HCT116 (cell line): ENCODE data around the gene FAM50B. TPM values are rescaled to one million over a fixed set of nuclear protein-coding genes. Genes with fewer than 3 reads are reported as not detected.

Source experiments
- ATAC-seq: fragments of 200-7000 bp; cut with Tn5 transposase; 2 replicates; pipeline ENCODE4 v1.9.1; 2020; ENCODE audit warnings: mild to moderate bottlenecking, moderate library complexity
- BruUV-seq: library from RNA; stranded (reverse); fragments of 400-500 nt; replicated peaks from 2 replicates; lab custom pipeline; 2021; lab: Mats Ljungman, UMichigan
- CTCF ChIA-PET: fragments of 300-600 bp; sonication (Branson Sonifier 250); formaldehyde crosslinking; loops from one replicate; lab custom pipeline; 2021; ENCODE audit warnings: antibody characterized with exemption; lab: Charles Lee
- POLR2A ChIA-PET: fragments of 300-600, 350-600 bp; sonication (Branson Sonifier 250); formaldehyde crosslinking; loops from one replicate; lab custom pipeline; 2021; ENCODE audit warnings: antibody characterized with exemption; lab: Charles Lee
- RAD21 ChIA-PET, 2 experiments: fragments of 300-600 bp; sonication (Branson Sonifier 250); formaldehyde crosslinking; loops; one replicate each; lab custom pipeline; 2023; ENCODE audit warnings: low total read pairs in 2 of 2; ENCODE audit not compliant: uncharacterized antibody in 2 of 2, unreplicated experiment in 2 of 2, low non-redundant PET in 1 of 2; lab: Charles Lee
- DNase-seq: peaks from one replicate; pipeline ENCODE4 v3.0.0-alpha.2; 2010; ENCODE audit warnings: low read depth, low spot score
- H2AFZ ChIP-seq: fragments of 200-600 bp; shearing (Covaris generic), sonication (generic); 2 replicates; pipeline ENCODE4 v1.6.1; 2017; ENCODE audit warnings: low read depth, mixed run types, mixed read lengths, antibody characterized with exemption, low read length; ENCODE audit not compliant: poor library complexity, severe bottlenecking
- H3K27ac ChIP-seq: 2 replicates; pipeline ENCODE4 v1.5.1; 2012; ENCODE audit warnings: low read depth, low read length
- H3K27me3 ChIP-seq: fragments of 200-600 bp; sonication (generic); 2 replicates; pipeline ENCODE4 v1.6.1; 2016; ENCODE audit warnings: mixed run types, low read length, mixed read lengths; ENCODE audit not compliant: insufficient read depth
- H3K36me3 ChIP-seq, 2 experiments: fragments of 200-500 bp in 1 of 2; fragments of 200-600 bp in 1 of 2; sonication (Bioruptor generic) in 1 of 2; sonication (generic) in 1 of 2; 2 replicates each; pipeline versions ENCODE4 v1.5.1 to v1.6.1; 2014 to 2016; ENCODE audit warnings: low read length in 2 of 2, inconsistent platforms in 1 of 2, mixed read lengths in 1 of 2, mixed run types in 1 of 2; ENCODE audit not compliant: insufficient read depth in 2 of 2, control insufficient read depth in 1 of 2
- H3K4me1 ChIP-seq, 2 experiments: fragments of 200-600 bp in 1 of 2; sonication (generic) in 1 of 2; 2 replicates each; pipeline versions ENCODE4 v1.5.1 to v1.6.1; 2012 to 2017; ENCODE audit warnings: low read length in 2 of 2, inconsistent platforms in 1 of 2, mild to moderate bottlenecking in 1 of 2, mixed read lengths in 1 of 2, mixed run types in 1 of 2, moderate library complexity in 1 of 2; ENCODE audit not compliant: insufficient read depth in 2 of 2, control insufficient read depth in 1 of 2
- H3K4me2 ChIP-seq: fragments of 200-600 bp; sonication (generic); 2 replicates; pipeline ENCODE4 v1.6.1; 2017; ENCODE audit warnings: mixed run types, low read length, mixed read lengths
- H3K4me3 ChIP-seq, 2 experiments: fragments of 200-600 bp in 1 of 2; sonication (generic) in 1 of 2; replicated peaks in 1 of 2; 2 replicates each; pipeline ENCODE4 v1.5.1; 2011 to 2016; ENCODE audit warnings: low read length in 2 of 2, control low read depth in 1 of 2, low read depth in 1 of 2, mild to moderate bottlenecking in 1 of 2, mixed read lengths in 1 of 2, mixed run types in 1 of 2
- H3K79me2 ChIP-seq: fragments of 200-600 bp; sonication (generic); 2 replicates; pipeline ENCODE4 v1.6.1; 2017; ENCODE audit warnings: mild to moderate bottlenecking, mixed run types, low read length, moderate library complexity, mixed read lengths; ENCODE audit not compliant: insufficient read depth
- H3K9ac ChIP-seq: fragments of 200-600 bp; sonication (generic); 2 replicates; pipeline ENCODE4 v1.6.1; 2016; ENCODE audit warnings: low read length, mixed read lengths
- H3K9me2 ChIP-seq: fragments of 200-600 bp; sonication (generic), shearing (Covaris generic); 2 replicates; pipeline ENCODE4 v1.6.1; 2017; ENCODE audit warnings: mixed run types, mild to moderate bottlenecking, moderate library complexity; ENCODE audit not compliant: insufficient read depth
- H3K9me3 ChIP-seq, 2 experiments: fragments of 200-500 bp in 1 of 2; fragments of 200-600 bp in 1 of 2; sonication (Bioruptor generic) in 1 of 2; sonication (generic) in 1 of 2; 2 replicates each; pipeline ENCODE4 v1.6.1; 2014 to 2017; ENCODE audit warnings: low read length in 2 of 2, mixed read lengths in 2 of 2, inconsistent platforms in 1 of 2, low read depth in 1 of 2, mild to moderate bottlenecking in 1 of 2, mixed run types in 1 of 2, moderate library complexity in 1 of 2; ENCODE audit not compliant: control insufficient read depth in 1 of 2, insufficient read depth in 1 of 2
- H4K20me1 ChIP-seq: fragments of 200-600 bp; sonication (generic), shearing (Covaris generic); 2 replicates; pipeline ENCODE4 v1.6.1; 2017; ENCODE audit warnings: mixed run types, mild to moderate bottlenecking, moderate library complexity; ENCODE audit not compliant: insufficient read depth
- ATF3 ChIP-seq: IDR thresholded peaks from 2 replicates; pipeline ENCODE4 v1.6.1; 2012
- CBX3 ChIP-seq: IDR thresholded peaks from 2 replicates; pipeline ENCODE4 v1.6.1; 2012; ENCODE audit warnings: low read depth
- CEBPB ChIP-seq: IDR thresholded peaks from 2 replicates; pipeline ENCODE4 v1.6.1; 2012; ENCODE audit warnings: low read depth
- EGR1 ChIP-seq: IDR thresholded peaks from 2 replicates; pipeline ENCODE4 v1.6.1; 2012; ENCODE audit warnings: low read depth
- ELF1 ChIP-seq: IDR thresholded peaks from 2 replicates; pipeline ENCODE4 v1.6.1; 2012; ENCODE audit warnings: low read depth, borderline replicate concordance
- EZH2 ChIP-seq: fragments of 200-600 bp; sonication (generic); IDR thresholded peaks from 2 replicates; pipeline ENCODE4 v1.6.1; 2017; ENCODE audit warnings: antibody characterized with exemption, mixed run types
- EZH2phosphoT487 ChIP-seq: fragments of 200-600 bp; IDR thresholded peaks from 2 replicates; pipeline ENCODE4 v1.6.1; 2018; ENCODE audit warnings: antibody characterized with exemption, borderline replicate concordance
- MAX ChIP-seq: IDR thresholded peaks from 2 replicates; pipeline ENCODE4 v1.6.1; 2012
- POLR2AphosphoS5 ChIP-seq: IDR thresholded peaks from 2 replicates; pipeline ENCODE4 v1.6.1; 2011; ENCODE audit warnings: mild to moderate bottlenecking, low read depth, low read length, moderate library complexity
- RAD21 ChIP-seq: IDR thresholded peaks from 2 replicates; pipeline ENCODE4 v1.6.1; 2012; ENCODE audit warnings: low read depth, mild to moderate bottlenecking
- REST ChIP-seq: IDR thresholded peaks from 2 replicates; pipeline ENCODE4 v1.6.1; 2012; ENCODE audit warnings: low read depth
- SIN3A ChIP-seq: IDR thresholded peaks from 2 replicates; pipeline ENCODE4 v1.6.1; 2012; ENCODE audit warnings: low read depth
- SP1 ChIP-seq: IDR thresholded peaks from 2 replicates; pipeline ENCODE4 v1.6.1; 2012; ENCODE audit warnings: low read depth
- TCF7L2 ChIP-seq: IDR thresholded peaks from 2 replicates; pipeline ENCODE4 v1.7.0; 2011; ENCODE audit warnings: borderline replicate concordance, inconsistent platforms; ENCODE audit not compliant: insufficient read depth, insufficient read length; ENCODE audit errors: extremely low read depth
- YY1 ChIP-seq: IDR thresholded peaks from 2 replicates; pipeline ENCODE4 v1.6.1; 2011; ENCODE audit warnings: low read length, low read depth, moderate library complexity, mild to moderate bottlenecking; ENCODE audit not compliant: insufficient replicate concordance; ENCODE audit errors: extremely low read depth
- ZFX ChIP-seq: fragments of 450-650 bp; IDR thresholded peaks from 2 replicates; pipeline ENCODE4 v1.6.1; 2017
- ZNF274 ChIP-seq: fragments of 200-500 bp; sonication (Bioruptor generic); IDR thresholded peaks from 2 replicates; pipeline ENCODE4 v1.6.1; 2014; ENCODE audit warnings: mild to moderate bottlenecking, low read depth, low read length, inconsistent platforms
- intact Hi-C: fragments of 100-400 bp; cut with micrococcal nuclease; formaldehyde crosslinking; loops from 2 replicates; pipeline ENCODE4 v1.10.0; 2022
- total RNA-seq: library from RNA; stranded (reverse); gene quantifications from one replicate; pipeline ENCODE4 v1.2.1, GENCODE V29; 2021; ENCODE audit not compliant: unreplicated experiment

The FAM50B gene
- total RNA-seq, 1 experiment from 2014 or later = 0.86 TPM

- no peak overlapping the region for H3K27ac ChIP-seq
- intact Hi-C loops = no loop called here
- CTCF ChIA-PET = no interaction called here
Observed at GRCh38 chr6:3870528-3870925, 21.4 kb downstream of the FAM50B start.

More at GRCh38 chr6:3870528-3870925, 21.4 kb downstream of the FAM50B start:
- Histone ChIP-seq H3K79me2 (no peaks in the 10 kb centered on the region), H3K9me3 (no peaks in the 10 kb centered on the region), H3K36me3 (no peaks in the 10 kb centered on the region), H3K4me3 (no peak overlapping the region), H3K9ac (no peak overlapping the region), H3K27me3 (no peaks in the 10 kb centered on the region), H2AFZ (no peak overlapping the region), H3K4me1 (no peaks in the 10 kb centered on the region), H4K20me1 (no peaks in the 10 kb centered on the region), H3K9me2 (no peaks in the 10 kb centered on the region), H3K4me2 (no peak overlapping the region)
- ChIA-PET RAD21 (no interaction called here), POLR2A (no interaction called here)
- no TSS peak for BruUV-seq
- no peak for TF ChIP-seq EZH2
- no peak for TF ChIP-seq ELF1
- no peak for TF ChIP-seq CBX3
- TF ChIP-seq MAX = no peak
- TF ChIP-seq REST = no peak
- TF ChIP-seq RAD21 = no peak
- TF ChIP-seq ZFX = no peak
- no peak for TF ChIP-seq POLR2AphosphoS5
- TF ChIP-seq TCF7L2 = no peak
- TF ChIP-seq EGR1 = no peak
- no peak for TF ChIP-seq YY1
- TF ChIP-seq ATF3 = no peak
- TF ChIP-seq SP1 = no peak
- no peak for TF ChIP-seq ZNF274
- no peak for TF ChIP-seq EZH2phosphoT487
- no peak for TF ChIP-seq CEBPB
- no peak for TF ChIP-seq SIN3A
- no peak for DNase-seq
- no peak for ATAC-seq
